ENCODE results near the gene LRCH2. TPM values are rescaled to one million over a fixed set of nuclear protein-coding genes. Genes with fewer than 3 reads are reported as not detected.

The LRCH2 gene
- total and polyA plus RNA-seq, 4 donors, result 1.1 to 15.1 (median 2.9) TPM

Small RNA genes lying within 50 kb of the gene (small RNA-seq; reads per million reads assigned to genes)
- not detected for gene RF00019 (ENCODE audit: low replicate concordance)
- 59.0 reads per million, percentile 98 among the genes with 10 or more reads in this experiment for gene SNORA35B (ENCODE audit: low replicate concordance)

Other genes starting within 250 kb of the LRCH2 start
- gene IL13RA2, start 216.5 kb downstream of the LRCH2 start, total RNA-seq, result 1 to 10 TPM; 3.3 to 4.4 TPM
- gene IL13RA2, start 216.5 kb downstream of the LRCH2 start, polyA plus RNA-seq, result 1 to 10 TPM in 1 of 2 donors, under 1 TPM in 1; 0.71 to 2.7 TPM
- gene RBMXL3, start 44.7 kb downstream of the LRCH2 start, total RNA-seq, result not detected
- not detected for gene RBMXL3, start 44.7 kb downstream of the LRCH2 start, polyA plus RNA-seq
- gene LUZP4, start 55.6 kb upstream of the LRCH2 start, total RNA-seq, result not detected
- not detected for gene LUZP4, start 55.6 kb upstream of the LRCH2 start, polyA plus RNA-seq

All from lung (tissue), 5 donors.